GM19395 (cell line): ENCODE results near the gene AMN.

Experiments used
- ATAC-seq: cut with Tn5 transposase; IDR thresholded peaks from one replicate; pipeline ENCODE4 v1.9.1; 2021; ENCODE audit warnings: mild to moderate bottlenecking, moderate library complexity; ENCODE audit not compliant: unreplicated experiment

Gene AMN

DNA sequence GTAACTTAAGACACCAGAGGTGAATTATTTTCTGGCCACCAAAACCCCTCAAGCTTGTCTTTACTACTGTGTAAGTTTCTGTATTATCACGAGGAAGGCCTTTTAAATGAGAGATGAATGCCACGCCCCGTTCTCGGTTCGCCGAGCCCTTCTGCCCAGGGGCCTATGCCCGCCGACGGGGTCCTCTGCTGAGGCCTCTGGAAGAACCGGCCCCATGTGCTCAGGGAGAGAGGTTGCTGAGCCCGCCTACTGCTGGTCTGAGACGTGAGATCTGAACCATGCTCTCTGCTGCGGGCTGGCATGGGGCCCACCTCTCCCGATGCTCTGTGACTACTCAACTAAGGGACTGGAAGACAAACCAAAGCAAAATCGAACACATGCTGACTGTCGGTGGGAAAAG lies 21.0 kb downstream of the AMN start:
- ATAC-seq = no peak

DNA sequence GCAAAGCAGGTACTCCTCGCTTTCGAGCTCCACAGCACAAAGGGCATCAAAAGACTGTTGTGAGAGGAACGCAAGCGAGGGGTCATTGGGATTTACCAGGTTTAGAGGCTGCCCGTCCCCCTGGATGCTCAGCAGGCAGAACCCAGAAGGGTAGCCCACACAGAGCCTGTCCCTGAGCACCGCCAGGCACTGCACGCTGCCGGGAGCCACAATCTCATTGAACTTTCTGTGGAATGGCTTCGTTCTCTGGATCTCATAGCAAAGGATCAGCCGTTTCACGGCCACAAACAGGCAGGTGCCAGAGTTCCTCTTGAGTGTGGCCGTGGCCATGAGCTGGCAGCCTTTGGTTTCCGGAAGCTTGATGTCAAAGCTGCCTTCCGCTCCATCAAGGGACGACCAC lies 21.5 kb downstream of the AMN start:
- no peak for ATAC-seq

DNA sequence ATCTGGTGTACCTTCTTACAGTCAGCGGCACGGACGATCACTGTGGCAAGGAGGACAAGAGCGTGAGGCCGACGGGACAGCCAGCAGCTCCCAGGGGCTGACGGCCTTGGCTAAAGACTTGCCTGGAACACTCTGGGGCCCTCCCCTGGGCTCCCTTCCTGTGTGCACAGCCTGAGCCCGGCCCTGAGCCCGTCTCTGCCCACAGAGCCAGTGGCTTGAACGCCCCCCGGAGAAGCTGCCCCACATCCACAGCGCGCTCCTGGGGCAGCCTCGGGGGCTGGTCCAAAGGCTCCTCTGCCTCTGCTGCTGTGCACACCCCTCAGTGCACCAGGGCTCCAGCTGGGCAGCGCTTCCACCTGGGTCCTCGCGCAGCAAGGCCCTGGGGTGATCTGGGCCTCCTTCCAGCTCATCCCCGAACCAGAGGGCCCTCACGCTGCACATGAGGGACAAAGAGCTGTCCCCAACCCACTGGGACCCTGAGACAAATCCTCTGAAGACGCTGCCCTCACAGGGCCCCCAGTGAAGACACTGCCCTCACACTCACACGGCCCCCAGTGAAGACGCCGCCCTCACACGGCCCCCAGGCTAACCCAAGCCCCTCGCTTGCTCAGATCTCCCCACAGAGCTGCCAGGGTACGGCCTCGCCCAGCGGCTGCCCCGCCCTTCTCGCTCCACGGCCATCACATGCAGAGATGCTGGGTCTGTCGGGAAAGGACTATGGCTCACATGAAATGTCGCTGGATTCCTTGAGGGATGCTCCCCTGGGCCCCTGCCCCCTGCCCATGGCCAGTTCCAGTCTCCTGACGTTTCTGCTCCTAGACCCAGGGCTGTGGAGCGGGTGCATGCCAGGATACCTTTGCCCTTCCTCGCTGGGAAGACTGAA lies 22.2 kb downstream of the AMN start:
- ATAC-seq = no peak

DNA sequence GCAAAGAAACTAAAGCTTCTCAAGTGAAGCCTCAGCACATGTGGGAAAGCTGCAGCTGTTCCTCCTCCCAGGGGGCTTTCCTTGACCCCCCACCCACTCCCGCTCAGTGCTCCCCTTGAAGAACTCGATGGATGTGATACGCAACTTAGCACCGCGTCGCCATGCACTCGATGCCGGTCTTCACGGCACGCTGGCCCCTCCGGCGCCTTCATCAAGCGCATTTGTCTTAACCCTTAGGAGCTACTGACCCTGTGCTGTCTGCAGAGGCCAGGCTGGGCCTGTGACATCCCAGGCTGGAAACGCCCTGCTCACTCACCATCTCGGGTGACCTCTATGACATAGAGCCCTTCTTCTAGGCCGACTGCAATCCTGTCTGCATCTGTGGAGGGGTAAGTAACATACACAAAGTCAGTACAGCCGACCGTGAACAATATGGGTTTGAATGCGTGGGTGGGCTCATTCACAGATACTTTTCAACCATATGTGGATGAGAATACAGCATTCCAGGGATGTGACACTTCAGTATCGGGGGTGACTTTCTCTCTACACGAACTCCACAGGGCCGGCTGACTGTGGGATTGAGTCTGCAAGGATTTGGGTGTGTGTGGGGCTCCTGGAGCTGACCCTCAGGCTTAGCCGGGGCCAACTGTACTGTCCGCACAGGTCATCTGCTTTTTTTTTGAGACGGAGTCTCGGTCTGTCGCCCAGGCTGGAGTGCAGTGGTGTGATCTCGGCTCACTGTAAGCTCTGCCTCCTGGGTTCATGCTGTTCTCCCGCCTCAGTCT lies 23.1 kb downstream of the AMN start:
- ATAC-seq = no peak

DNA sequence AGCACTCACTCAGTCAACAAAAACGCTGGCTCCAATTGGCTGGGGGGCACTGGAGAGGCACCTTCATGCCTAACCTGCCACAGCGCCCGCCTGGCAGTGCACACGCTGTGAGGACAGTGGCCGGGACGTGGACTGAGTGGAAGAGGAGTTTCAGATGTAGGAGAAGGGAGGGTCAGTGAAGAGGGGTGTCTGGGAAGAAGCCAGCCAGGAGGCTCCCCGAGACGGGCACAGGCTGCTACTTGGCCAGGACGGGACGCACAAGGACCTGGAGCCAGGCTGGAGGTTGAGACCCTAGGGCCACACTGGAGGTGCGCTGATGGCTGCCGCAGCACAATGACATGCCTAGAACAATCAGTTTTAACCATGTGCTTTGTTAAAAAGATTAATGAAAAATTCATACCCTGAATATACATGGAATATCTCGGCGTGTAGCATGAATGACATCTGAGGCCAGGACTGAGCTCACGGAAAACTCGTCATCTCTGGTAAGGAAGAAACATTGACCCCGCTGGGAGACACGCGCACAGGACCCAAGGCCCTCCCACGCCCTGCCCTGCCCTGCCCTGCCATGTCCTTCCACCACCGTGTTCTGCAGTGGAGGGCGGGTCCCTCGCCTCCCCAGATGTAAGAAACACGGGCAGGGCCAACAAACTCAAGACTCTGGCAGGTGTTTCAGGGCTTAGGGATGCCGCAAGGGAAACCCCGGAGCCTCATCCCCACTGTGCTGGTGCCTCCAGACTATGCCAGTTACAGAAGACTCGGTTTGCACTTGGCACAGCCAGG lies 25.0 kb downstream of the AMN start:
- ATAC-seq = no peak

DNA sequence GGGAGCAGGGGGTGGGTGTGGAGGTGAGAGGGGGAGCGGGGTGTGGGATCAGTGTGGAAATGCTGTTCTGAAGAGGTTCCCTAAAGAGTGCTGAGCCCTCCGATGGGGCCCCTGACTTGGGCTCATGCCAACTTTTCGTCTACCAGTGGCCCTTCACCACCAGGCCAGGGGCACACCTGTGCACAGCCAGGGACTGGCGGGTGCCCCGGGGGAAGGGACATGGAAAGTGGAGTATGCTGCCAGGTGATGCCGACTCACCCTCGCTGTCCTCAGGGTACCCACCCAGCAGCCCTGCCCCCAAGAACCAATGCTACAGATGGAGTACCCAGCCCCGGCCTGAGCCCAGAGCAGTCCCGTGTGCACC lies 26.2 kb downstream of the AMN start:
- no peak for ATAC-seq

DNA sequence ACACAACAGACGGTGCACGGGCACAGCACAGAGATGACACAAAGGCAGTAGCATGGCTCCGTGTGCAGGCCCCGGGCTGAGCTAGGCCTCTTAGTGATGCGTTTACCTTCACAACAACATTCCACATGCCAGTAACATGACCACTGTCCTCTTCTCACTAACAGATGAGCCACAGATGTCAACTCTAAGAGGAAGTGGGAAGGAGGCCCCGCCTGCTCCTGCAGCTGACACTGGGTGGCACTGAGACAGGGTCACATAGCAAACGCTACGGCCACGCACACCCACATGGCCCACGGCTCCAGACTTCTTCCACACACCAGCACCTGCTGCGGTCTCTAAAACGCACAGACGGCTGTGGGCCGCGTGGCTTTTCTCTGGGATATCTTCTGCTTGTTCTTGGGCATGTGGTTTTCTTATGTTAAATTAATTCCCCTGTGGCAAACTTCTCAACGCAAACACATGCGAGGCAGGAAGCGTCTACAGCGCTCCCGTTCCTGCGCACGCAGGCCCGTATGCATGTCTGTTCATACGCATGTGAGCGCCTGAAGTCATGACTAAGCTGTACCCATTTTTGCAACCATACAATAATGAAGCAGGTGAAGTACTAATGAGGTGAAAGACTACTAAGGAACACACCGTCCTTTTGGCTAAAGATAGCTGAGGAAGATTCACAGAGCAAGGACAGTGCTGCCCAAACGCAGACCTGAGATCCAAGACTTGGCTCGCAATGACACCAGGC lies 26.8 kb downstream of the AMN start:
- peak; percentile 68 for ATAC-seq

DNA sequence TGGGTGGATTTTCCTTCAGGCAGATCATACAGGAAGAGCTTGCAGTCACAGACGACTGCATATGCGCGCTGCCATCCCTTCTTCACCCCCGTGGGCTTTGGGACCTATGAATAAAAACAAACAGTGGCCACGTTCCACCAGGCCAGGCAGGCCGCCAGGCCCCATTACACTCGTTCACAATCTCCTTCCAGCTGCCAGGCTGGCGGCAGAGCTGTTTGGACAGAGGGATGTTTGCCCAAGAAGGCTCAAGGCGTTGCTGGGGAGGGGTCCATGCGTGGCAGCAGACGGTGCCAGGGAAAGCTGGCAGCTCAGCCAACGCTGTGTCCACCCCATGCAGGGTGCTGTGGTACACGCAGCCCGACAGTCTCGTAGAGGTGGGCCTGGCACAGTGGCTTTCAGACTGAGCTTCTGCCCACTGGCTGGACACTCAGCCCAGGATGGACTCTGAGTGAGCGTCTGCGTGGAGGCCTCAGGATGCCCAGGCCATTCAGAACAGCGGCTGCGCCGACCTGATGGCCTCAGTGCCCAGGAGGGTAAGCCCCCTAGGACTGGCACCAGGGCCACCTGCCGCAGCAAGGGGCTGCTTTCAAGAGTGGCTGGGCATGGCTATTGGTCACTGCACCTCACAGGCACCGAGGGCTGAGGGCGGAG lies 27.5 kb downstream of the AMN start:
- no peak for ATAC-seq

DNA sequence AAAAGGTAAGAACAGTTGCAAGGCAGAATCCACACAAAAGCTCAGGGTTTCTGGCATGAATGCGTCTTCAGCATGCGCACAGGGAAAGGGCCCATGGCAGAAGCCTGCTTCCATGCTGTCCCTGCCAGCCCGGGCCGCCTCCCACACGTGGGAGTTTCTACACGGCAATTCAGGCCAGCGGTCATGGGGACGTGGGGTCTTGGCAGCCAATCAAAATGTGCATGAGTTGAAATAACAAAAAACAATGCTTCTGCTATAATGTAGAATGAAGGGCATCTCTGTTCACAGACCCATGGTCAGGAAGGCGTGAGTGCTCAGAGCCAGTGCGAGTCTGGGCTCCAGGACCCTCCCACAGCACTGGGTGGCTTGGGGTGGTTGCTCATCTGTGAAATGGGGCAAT lies 28.6 kb downstream of the AMN start:
- no peak for ATAC-seq

DNA sequence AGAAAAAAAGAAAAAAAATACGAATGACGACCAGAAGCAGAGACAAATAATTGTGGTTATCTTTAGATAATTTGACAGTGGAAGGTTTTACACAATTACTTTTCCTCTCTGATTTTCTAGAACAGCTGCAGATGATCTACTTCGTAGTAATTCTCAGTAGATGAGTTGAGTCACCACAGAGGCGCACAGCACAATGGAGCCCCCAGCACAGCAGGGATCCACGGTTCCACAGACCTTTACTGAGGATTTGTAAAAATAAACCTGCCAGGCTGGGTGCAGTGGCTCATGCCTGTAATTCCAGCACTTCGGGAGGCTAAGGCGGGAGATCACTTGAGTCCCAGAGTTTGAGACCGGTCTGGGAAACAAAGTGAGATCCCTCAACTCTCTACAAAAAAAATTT lies 29.3 kb downstream of the AMN start:
- no peak for ATAC-seq

DNA sequence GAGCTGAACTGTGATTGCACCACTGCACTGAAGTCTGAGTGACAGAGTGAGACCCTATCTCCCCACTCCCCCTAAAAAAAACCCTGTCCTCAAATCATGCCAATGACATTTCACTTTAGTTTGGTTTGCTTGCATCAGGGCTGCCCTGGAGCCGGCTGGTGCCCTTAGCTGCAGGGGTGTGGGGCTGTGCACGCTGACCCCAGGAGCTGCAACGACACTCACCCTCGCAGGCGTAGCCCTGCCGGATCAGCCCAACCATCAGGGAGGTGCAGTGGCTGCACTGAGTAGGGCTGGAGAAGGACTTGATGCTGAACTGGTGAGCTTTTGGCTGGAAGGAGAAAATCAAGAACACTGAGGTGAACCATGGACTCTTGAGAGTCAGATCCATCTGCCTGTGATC lies 29.8 kb downstream of the AMN start:
- ATAC-seq = no peak

DNA sequence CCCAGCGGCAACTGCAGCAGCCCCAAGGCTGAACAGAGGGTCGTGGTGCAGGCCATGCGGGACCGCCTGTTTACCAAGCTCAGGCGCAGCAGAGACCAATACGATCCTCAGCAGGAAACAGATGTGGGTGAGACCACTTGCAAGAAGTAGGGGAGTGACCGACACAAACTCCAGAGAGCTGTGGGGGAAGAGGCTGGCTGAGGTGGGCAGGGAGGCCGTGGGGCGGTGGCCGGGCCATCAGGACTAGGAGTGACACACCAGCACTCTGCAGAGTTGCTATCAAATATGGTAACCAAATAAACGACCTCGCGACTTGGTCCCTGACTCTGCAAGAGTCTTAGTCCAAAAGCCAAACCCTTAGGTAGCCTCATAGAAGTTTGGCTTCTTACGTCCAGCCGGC lies 30.6 kb downstream of the AMN start:
- no peak for ATAC-seq

DNA sequence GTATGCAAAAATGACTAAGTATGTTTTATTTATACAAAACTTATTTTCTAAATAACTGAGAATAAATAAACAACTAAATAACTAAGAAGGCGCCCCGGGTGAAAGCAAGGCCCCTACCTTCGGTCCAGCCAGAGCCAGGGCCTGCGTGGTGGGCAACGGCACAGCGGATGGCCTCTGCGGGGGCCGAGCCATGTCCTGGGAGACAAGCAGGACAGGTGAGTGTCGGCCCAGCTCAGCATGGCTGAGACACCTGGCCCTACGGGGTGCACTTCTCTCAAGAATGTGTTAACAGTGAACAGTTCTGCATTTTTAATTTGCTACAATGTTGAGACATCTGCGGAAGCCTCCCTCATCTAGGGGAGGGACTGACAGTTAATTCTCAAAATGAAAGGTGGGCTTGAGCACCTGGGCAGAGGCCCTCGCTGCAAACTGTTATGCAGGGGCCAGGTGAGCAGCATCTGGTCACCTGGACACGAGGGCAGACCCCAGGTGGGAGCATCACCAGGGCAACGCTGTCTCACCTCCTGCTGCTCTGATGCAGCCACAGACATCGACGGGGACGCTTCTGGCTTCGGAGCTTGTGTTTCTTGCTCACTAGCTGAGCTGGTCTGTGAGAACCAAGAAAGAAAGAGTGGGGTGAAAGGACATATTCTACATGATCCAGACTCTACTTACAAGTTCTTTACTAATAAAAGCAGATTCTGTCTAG lies 31.8 kb downstream of the AMN start:
- ATAC-seq = no peak

DNA sequence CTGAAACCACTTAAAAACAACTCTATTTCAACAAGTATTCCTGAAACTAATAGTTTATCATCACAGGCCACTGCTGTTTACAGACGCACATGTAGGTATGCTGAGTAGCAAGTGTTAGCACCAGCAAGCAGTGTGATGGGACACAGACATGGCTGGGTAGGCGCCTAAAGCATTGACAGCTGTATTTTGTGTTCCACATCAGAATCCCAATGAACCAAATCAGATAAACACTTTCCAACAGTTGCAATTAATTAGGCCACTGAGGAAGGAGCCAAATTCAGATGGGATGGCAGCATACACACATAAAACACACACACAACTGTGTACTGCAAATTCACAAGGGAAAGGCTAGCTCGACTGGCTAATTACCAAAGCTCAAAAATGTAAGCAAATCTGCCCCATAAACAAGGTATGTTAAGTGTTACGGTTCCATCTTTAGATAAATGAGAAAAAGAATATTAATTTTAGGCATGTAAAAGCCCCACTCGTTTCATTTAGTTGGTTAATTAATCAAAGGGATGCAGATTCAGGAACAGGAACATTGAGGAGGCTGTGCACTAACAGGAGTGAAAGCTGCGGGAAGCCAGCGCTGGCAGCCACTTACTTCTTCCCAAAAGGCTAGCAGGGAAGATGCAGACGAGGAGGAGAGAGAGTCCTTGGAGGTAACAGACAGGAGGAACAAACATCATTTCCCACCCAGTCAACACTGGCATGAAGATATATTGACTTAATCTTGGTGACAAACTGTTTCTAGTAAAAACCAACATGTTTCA lies 33.4 kb downstream of the AMN start:
- ATAC-seq = no peak

DNA sequence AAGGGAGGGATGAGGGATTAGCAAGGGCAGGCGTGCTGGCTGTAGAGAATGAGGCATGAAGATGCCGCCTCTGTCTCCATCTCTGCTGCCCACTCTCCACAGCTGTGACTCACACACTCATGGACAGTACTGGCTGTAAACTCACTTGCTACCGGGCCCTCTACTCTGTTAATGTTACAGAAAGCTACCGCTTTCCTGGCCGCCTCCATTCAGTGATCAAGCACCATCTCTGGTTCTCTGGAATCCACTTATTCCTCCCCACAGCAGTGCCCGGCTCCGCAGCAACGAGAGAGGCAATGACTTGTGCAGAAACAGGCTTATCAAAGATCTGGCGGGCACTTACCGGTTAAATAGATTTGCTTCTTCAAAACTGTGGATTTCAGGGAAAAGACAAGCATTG lies 34.8 kb downstream of the AMN start:
- no peak for ATAC-seq

DNA sequence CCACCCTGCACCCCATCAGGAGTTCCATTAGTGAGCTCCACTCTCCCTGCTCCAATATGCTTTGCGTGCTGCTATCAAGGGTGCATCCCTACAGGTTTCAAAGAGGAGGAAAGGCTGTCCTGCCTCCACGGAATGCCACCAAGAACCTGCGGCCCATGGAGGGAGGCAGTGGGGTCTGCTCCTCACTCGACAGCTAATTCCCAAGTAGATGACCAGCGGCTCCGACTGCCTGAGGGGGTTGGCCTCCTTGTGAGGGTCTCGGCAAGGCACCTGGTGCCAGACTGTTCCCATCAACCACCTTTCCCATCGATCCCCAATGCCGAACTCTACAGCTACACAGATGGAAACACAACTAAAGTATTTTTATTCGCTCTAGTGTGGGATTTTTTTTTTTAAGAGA lies 36.0 kb downstream of the AMN start:
- no peak for ATAC-seq

DNA sequence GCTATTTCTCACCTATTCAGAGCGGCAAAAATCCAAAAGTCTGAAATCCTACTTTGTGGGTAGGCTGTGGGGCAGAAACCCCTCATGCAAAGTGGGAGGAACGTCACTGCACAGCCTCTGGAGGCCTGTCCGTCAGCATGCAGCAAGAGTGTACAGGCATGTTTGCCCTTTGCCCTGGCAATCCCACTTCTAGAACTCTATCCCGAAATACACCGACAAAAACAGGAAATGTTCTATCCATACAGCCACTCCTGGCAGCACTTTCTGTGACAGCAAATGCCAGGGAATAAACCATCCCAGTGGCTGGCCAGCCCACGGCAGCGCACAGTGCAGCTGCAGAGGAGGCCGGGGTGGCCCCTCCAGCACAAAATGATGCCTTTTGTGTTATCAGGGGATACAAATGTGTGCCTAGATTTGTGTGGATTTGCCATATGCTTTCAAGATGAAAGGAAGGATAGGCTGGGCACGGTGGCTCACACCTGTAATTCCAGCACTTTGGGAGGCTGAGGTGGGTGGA lies 39.7 kb downstream of the AMN start:
- ATAC-seq = no peak

DNA sequence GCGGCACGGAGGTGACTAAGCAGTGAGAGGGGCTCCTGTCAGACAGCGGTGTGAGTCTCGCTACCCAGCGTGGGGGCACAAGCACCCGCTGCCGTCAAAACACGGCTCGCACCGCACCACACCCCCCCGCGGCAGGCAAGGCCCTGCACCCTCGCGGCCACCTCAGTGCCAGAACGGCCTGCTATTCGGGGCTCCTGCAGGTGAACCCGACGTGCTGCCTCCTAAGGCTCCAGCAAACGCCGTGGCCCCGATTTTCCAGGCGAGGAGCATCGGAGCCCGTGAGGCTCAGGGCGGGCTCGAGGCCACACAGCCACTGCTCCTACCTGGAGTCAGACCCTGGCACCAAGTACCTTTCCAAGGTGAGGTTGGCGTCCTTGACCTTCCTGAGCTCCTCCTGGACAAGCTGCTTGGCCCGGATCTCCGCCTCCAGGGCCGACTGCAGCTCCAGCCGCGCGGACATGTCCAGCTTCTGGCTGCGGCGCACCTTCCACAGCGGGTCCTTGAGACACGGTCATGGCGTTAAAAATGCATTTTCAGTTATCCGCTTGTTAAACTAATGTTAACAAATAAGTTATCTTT lies 41.8 kb downstream of the AMN start:
- no peak for ATAC-seq
